OCI-LY3 (cell line): ENCODE results near the gene ETDB.
A peak's percentile ranks its signal among the peaks of the same experiment; 100 is the strongest.
"Not testable (repeated sequence)": the region's sequence is repeated elsewhere in the genome, so short reads cannot be mapped to it uniquely, and the experiment has no call there.

Experiments
- H2AFZ ChIP-seq: fragments of 200-600, 300-600 bp; shearing (Covaris generic); 2 replicates; pipeline ENCODE4 v1.6.0; 2014; ENCODE audit warnings: antibody characterized with exemption, low read depth, low read length
- H3K27ac ChIP-seq: fragments of 200-600, 300-600 bp; sonication (generic); 2 replicates; pipeline ENCODE4 v1.5.1; 2014; ENCODE audit warnings: mild to moderate bottlenecking, low read length, moderate library complexity, mixed read lengths
- H3K27me3 ChIP-seq: fragments of 200-600, 300-600 bp; sonication (generic); 2 replicates; pipeline ENCODE4 v1.6.1; 2014; ENCODE audit warnings: low read depth, low read length, mixed read lengths
- H3K36me3 ChIP-seq: fragments of 200-600, 300-600 bp; sonication (generic); replicated peaks from 2 replicates; pipeline ENCODE3; 2014; ENCODE audit warnings: low read depth, low read length, mixed read lengths
- H3K4me1 ChIP-seq: fragments of 300-600, 200-600 bp; sonication (generic); 2 replicates; pipeline ENCODE4 v1.6.1; 2014; ENCODE audit warnings: low read length, mixed read lengths
- H3K4me2 ChIP-seq: fragments of 200-600, 300-600 bp; sonication (generic); 2 replicates; pipeline ENCODE4 v1.6.1; 2014; ENCODE audit warnings: low read length, mixed read lengths
- H3K4me3 ChIP-seq: fragments of 300-600, 200-600 bp; sonication (generic); 2 replicates; pipeline ENCODE4 v1.5.1; 2014; ENCODE audit warnings: antibody characterized with exemption, mild to moderate bottlenecking, low read length, moderate library complexity
- H3K79me2 ChIP-seq: fragments of 300-600, 200-600 bp; shearing (Covaris generic); 2 replicates; pipeline ENCODE4 v1.6.1; 2014; ENCODE audit warnings: mild to moderate bottlenecking, low read length, mixed read lengths
- H3K9ac ChIP-seq: fragments of 300-600, 200-600 bp; shearing (Covaris generic); 2 replicates; pipeline ENCODE4 v1.6.0; 2014; ENCODE audit warnings: mild to moderate bottlenecking, low read length, moderate library complexity
- H3K9me3 ChIP-seq: fragments of 200-600, 300-600 bp; shearing (Covaris generic); 2 replicates; pipeline ENCODE4 v1.6.1; 2014; ENCODE audit warnings: low read length, mixed read lengths; ENCODE audit not compliant: insufficient read depth
- H4K20me1 ChIP-seq: fragments of 200-600, 300-600 bp; sonication (generic); 2 replicates; pipeline ENCODE4 v1.6.1; 2016; ENCODE audit warnings: low read length, mixed read lengths; ENCODE audit not compliant: insufficient read depth
- CTCF ChIP-seq: fragments of 200-600, 300-600 bp; sonication (generic); IDR thresholded peaks from 2 replicates; pipeline ENCODE4 v1.5.1; 2014; ENCODE audit warnings: antibody characterized with exemption, low read length, low read depth
- EZH2phosphoT487 ChIP-seq: fragments of 200-600 bp; shearing (Covaris generic); IDR thresholded peaks from 2 replicates; pipeline ENCODE4 v1.6.1; 2018; ENCODE audit warnings: antibody characterized with exemption, mixed run types, low read depth

ETDB gene

DNA sequence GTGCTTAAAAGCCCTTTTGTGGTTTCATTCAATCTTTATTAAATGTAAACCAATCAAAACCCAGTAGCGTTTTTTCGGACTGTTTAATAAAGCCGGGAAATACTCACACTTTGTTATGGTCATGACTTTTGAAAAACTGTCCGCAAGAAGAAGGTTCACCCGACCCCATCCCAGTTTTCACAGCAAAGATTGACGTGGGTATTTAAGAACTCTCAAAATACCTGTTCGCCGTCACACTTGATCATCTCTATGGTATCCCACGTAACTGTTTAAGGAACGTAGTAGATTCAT lies 20.9 kb downstream of the ETDB start:
- TF ChIP-seq CTCF (no peak), EZH2phosphoT487 (0 out of 2 replicates have a peak, but pooled peaks have one; percentile 38)
- peak overlapping the region; percentile 74 for H3K4me2 ChIP-seq
- no peaks in the 10 kb centered on the region for H3K79me2 ChIP-seq
- H3K27me3 ChIP-seq, result peaks cover 8% of the 10 kb centered on the region
- H3K27ac ChIP-seq, result no peak overlapping the region
- peak overlapping the region; percentile 72; the same call in 1 of the 2 replicates for H2AFZ ChIP-seq
- H3K9me3 ChIP-seq, result no peaks in the 10 kb centered on the region
- peak overlapping the region; percentile 25; the same call in 1 of the 2 replicates for H3K9ac ChIP-seq
- H4K20me1 ChIP-seq, result no peaks in the 10 kb centered on the region
- no peaks in the 10 kb centered on the region for H3K4me1 ChIP-seq
- peak overlapping the region; percentile 82 for H3K4me3 ChIP-seq
- no peaks in the 10 kb centered on the region for H3K36me3 ChIP-seq

- H4K20me1 ChIP-seq, H2AFZ ChIP-seq, H3K9ac ChIP-seq, H3K27ac ChIP-seq, H3K36me3 ChIP-seq, H3K79me2 ChIP-seq, H3K27me3 ChIP-seq, H3K9me3 ChIP-seq, H3K4me2 ChIP-seq, H3K4me3 ChIP-seq, H3K4me1 ChIP-seq: not testable (repeated sequence)
These were observed 23.1 kb downstream of the ETDB start for GRCh38 chrX:135097196-135097744.

GRCh38 chrX:135095715-135096114 lies 24.6 kb downstream of the ETDB start:
- Histone ChIP-seq H3K4me2 (no peak overlapping the region), H4K20me1 (no peaks in the 10 kb centered on the region), H3K9me3 (no peaks in the 10 kb centered on the region), H3K27me3 (peaks cover 8% of the 10 kb centered on the region), H3K79me2 (no peaks in the 10 kb centered on the region), H3K27ac (no peak overlapping the region), H3K4me1 (no peaks in the 10 kb centered on the region), H3K9ac (no peak overlapping the region), H3K36me3 (no peaks in the 10 kb centered on the region), H3K4me3 (no peak overlapping the region), H2AFZ (no peak overlapping the region)
- TF ChIP-seq CTCF (no peak), EZH2phosphoT487 (no peak)

GRCh38 chrX:135094726-135095125 lies 25.6 kb downstream of the ETDB start:
- H4K20me1 ChIP-seq, result no peaks in the 10 kb centered on the region
- no peaks in the 10 kb centered on the region for H3K79me2 ChIP-seq
- H3K27me3 ChIP-seq, result peaks cover 4% of the 10 kb centered on the region
- no peak overlapping the region for H3K4me2 ChIP-seq
- TF ChIP-seq EZH2phosphoT487 (no peak), CTCF (no peak)
- no peaks in the 10 kb centered on the region for H3K4me1 ChIP-seq
- H3K36me3 ChIP-seq, result no peaks in the 10 kb centered on the region
- no peak overlapping the region for H3K27ac ChIP-seq
- H3K9me3 ChIP-seq, result no peaks in the 10 kb centered on the region
- H3K4me3 ChIP-seq, result no peak overlapping the region
- no peak overlapping the region for H3K9ac ChIP-seq
- H2AFZ ChIP-seq, result no peak overlapping the region

DNA sequence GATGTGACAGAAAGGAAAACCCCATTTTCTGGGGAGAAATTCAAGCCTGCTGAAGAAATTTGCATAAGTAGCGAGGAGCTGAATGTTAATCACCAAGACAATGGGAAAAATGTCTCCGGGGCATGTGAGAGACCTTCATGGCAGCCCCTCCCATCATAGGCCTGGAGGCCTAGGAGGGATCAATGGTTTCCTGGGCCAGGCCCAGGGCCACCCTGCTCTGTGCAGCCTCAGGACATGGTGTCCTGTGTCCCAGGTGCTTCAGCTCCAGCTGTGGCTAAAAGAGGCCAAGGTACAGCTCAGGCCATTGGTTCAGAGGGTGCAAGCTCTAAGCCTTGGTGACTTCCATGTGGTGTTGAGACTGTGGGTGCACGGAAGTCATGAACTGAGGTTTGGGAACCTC lies 31.2 kb downstream of the ETDB start:
- no peak overlapping the region for H3K4me2 ChIP-seq

More for the DNA sequence above, 31.2 kb downstream of the ETDB start:
- no peaks in the 10 kb centered on the region for H4K20me1 ChIP-seq
- H3K27ac ChIP-seq, result no peak overlapping the region
- H3K9ac ChIP-seq, result no peak overlapping the region
- H3K4me3 ChIP-seq, result no peak overlapping the region
- no peaks in the 10 kb centered on the region for H3K36me3 ChIP-seq
- TF ChIP-seq CTCF (no peak), EZH2phosphoT487 (no peak)
- no peaks in the 10 kb centered on the region for H3K79me2 ChIP-seq
- H3K4me1 ChIP-seq, result peaks cover 10% of the 10 kb centered on the region; the same call in 1 of the 2 replicates
- H3K27me3 ChIP-seq, result no peaks in the 10 kb centered on the region
- no peak overlapping the region for H2AFZ ChIP-seq
- no peaks in the 10 kb centered on the region for H3K9me3 ChIP-seq
